A673 (cell line): ENCODE measurements around the gene KLK11. TPM values are rescaled to one million over a fixed set of nuclear protein-coding genes. Genes with fewer than 3 reads are reported as not detected.

Source experiments
- BruUV-seq: library from RNA; stranded (reverse); fragments of 400-500 nt; replicated peaks from 2 replicates; lab custom pipeline; 2021; lab: Mats Ljungman, UMichigan
- CTCF ChIA-PET: fragments of 300-600 bp; sonication (Branson Sonifier 250); formaldehyde crosslinking; loops from one replicate; lab custom pipeline; 2022; ENCODE audit warnings: antibody characterized with exemption; lab: Charles Lee
- POLR2A ChIA-PET: fragments of 300-600 bp; sonication (Branson Sonifier 250); formaldehyde crosslinking; loops from one replicate; lab custom pipeline; 2022; ENCODE audit warnings: antibody characterized with exemption; ENCODE audit not compliant: low non-redundant PET; lab: Charles Lee
- DNase-seq: peaks from one replicate; pipeline ENCODE4 v3.0.0-alpha.2; 2015; ENCODE audit warnings: low spot score
- H3K27ac ChIP-seq: fragments of 200-600 bp; sonication (generic); 2 replicates; pipeline ENCODE4 v1.5.1; 2016; ENCODE audit warnings: mixed run types, low read depth, mild to moderate bottlenecking, mixed read lengths, antibody characterized with exemption, low read length; ENCODE audit not compliant: poor library complexity, severe bottlenecking
- H3K27me3 ChIP-seq: fragments of 200-600 bp; sonication (generic); replicated peaks from 2 replicates; pipeline ENCODE4 v1.6.1; 2017; ENCODE audit warnings: mixed run types, low read depth, mild to moderate bottlenecking, mixed read lengths, antibody characterized with exemption, low read length; ENCODE audit not compliant: insufficient read depth, poor library complexity
- H3K36me3 ChIP-seq: fragments of 200-600 bp; sonication (generic); 2 replicates; pipeline ENCODE4 v1.6.1; 2016; ENCODE audit warnings: mixed run types, mild to moderate bottlenecking, mixed read lengths, antibody characterized with exemption, low read length; ENCODE audit not compliant: insufficient read depth, poor library complexity, severe bottlenecking
- H3K4me1 ChIP-seq: fragments of 200-600 bp; sonication (generic); 2 replicates; pipeline ENCODE4 v1.6.1; 2017; ENCODE audit warnings: mixed run types, mild to moderate bottlenecking, mixed read lengths, antibody characterized with exemption, low read length; ENCODE audit not compliant: insufficient read depth, poor library complexity, severe bottlenecking
- H3K4me3 ChIP-seq: fragments of 200-600 bp; sonication (generic); 2 replicates; pipeline ENCODE4 v1.5.1; 2016; ENCODE audit warnings: low read depth, mixed run types, mild to moderate bottlenecking, mixed read lengths, low read length; ENCODE audit not compliant: poor library complexity, severe bottlenecking
- H3K9me3 ChIP-seq: fragments of 200-600 bp; sonication (generic); 2 replicates; pipeline ENCODE4 v1.6.1; 2016; ENCODE audit warnings: mixed run types, low read depth, mild to moderate bottlenecking, mixed read lengths, antibody characterized with exemption, low read length; ENCODE audit not compliant: poor library complexity, severe bottlenecking
- CTCF ChIP-seq: fragments of 300-800, 200-600 bp; sonication (generic); conservative IDR thresholded peaks from 2 replicates; pipeline ENCODE4 v1.5.1; 2017; ENCODE audit warnings: low read depth, mild to moderate bottlenecking, antibody characterized with exemption, low read length, moderate library complexity, mixed read lengths
- EZH2 ChIP-seq: fragments of 200-600 bp; sonication (generic); IDR thresholded peaks from 2 replicates; pipeline ENCODE4 v1.6.1; 2017; ENCODE audit warnings: borderline replicate concordance, low read depth, mild to moderate bottlenecking, mixed read lengths, antibody characterized with exemption, low read length; ENCODE audit not compliant: poor library complexity, severe bottlenecking
- intact Hi-C: fragments of 100-400 bp; cut with micrococcal nuclease; formaldehyde crosslinking; loops from one replicate; pipeline ENCODE4 v1.10.0; 2022; ENCODE audit not compliant: unreplicated experiment
- total RNA-seq: library from RNA; stranded (reverse); gene quantifications from 2 replicates; pipeline ENCODE4 v1.2.3, GENCODE V29; 2021

KLK11 gene
- total RNA-seq, 1 experiment from 2014 or later: not detected

- Histone ChIP-seq H3K36me3 (no peaks in the 10 kb centered on the region), H3K9me3 (no peaks in the 10 kb centered on the region), H3K4me1 (no peaks in the 10 kb centered on the region), H3K27ac (no peak overlapping the region), H3K4me3 (no peak overlapping the region), H3K27me3 (peaks cover 48% of the 10 kb centered on the region)
- DNase-seq: no peak
- intact Hi-C loops: loop anchor here (10.0 kb wide), 1 partner anchor 305 kb away; no protein-coding TSS in a partner anchor
- ChIA-PET CTCF (interaction anchor here (0.6 kb wide), 1 partner anchor 1275 kb away, joined by 3 read pairs; no protein-coding TSS in a partner anchor), POLR2A (no interaction called here)
- BruUV-seq: no TSS peak
- TF ChIP-seq EZH2 (no peak), CTCF (no peak)
Measured at GRCh38 chr19:51010066-51010795, 16.2 kb downstream of the KLK11 start.

GRCh38 chr19:51009061-51009891, 17.1 kb downstream of the KLK11 start:
- intact Hi-C loops: no loop called here
- no peak for TF ChIP-seq EZH2
- TF ChIP-seq CTCF: no peak
- Histone ChIP-seq H3K9me3 (no peaks in the 10 kb centered on the region), H3K4me3 (no peak overlapping the region), H3K4me1 (no peaks in the 10 kb centered on the region), H3K27me3 (peaks cover 48% of the 10 kb centered on the region), H3K27ac (no peak overlapping the region), H3K36me3 (no peaks in the 10 kb centered on the region)
- no TSS peak for BruUV-seq
- no peak for DNase-seq
- ChIA-PET CTCF (no interaction called here), POLR2A (no interaction called here)

GRCh38 chr19:51007488-51007887, 18.9 kb downstream of the KLK11 start:
- POLR2A ChIA-PET: no interaction called here

More at GRCh38 chr19:51007488-51007887, 18.9 kb downstream of the KLK11 start:
- intact Hi-C loops: no loop called here
- Histone ChIP-seq H3K27me3 (peaks cover 48% of the 10 kb centered on the region), H3K36me3 (no peaks in the 10 kb centered on the region), H3K4me1 (no peaks in the 10 kb centered on the region), H3K9me3 (no peaks in the 10 kb centered on the region), H3K4me3 (no peak overlapping the region), H3K27ac (no peak overlapping the region)
- DNase-seq: no peak
- CTCF ChIA-PET: no interaction called here
- no TSS peak for BruUV-seq
- TF ChIP-seq CTCF (no peak), EZH2 (no peak)
